ENCODE measurements around the gene TMC1. TPM values are rescaled to one million over a fixed set of nuclear protein-coding genes. Genes with fewer than 3 reads are reported as not detected.

Gene TMC1
- total and polyA plus RNA-seq, 2 of the 13 experiments (the other 11 are each of a cell fraction or from before 2014, with no cell fraction given), result 0.02 to 0.03 TPM

GRCh38 chr9:72773570-72773969 is 252.2 kb downstream of the TMC1 start:
- Histone ChIP-seq H3K4me3 (replicated peaks in 1 of 3; ENCODE audit: insufficient read depth in 1 of 3, low read depth in 2 of 3, low read length in 3 of 3) (no peak overlapping the region), H3K4me1 (ENCODE audit: insufficient read depth, low read length) (no peaks in the 10 kb centered on the region), H3K36me3 (replicated peaks in 1 of 2; ENCODE audit: control insufficient read depth in 1 of 2, insufficient read depth in 2 of 2, low read length in 2 of 2) (no peaks in the 10 kb centered on the region), H3K9me3 (ENCODE audit: low read length) (no peaks in the 10 kb centered on the region), H3K9ac (ENCODE audit: insufficient read depth, low read depth, low read length) (no peak overlapping the region), H3K79me2 (ENCODE audit: insufficient read depth, low read length) (no peaks in the 10 kb centered on the region), H3K27me3 (ENCODE audit: control insufficient read depth in 1 of 2, insufficient read depth in 2 of 2, low read length in 2 of 2) (no peaks in the 10 kb centered on the region), H2AFZ (ENCODE audit: low read length) (no peak overlapping the region), H3K4me2 (ENCODE audit: low read depth, low read length) (no peak overlapping the region), H3K27ac (ENCODE audit: extremely low read length, insufficient read depth, low read length) (no peak overlapping the region), H4K20me1 (ENCODE audit: insufficient read depth, low read length) (no peaks in the 10 kb centered on the region)
- DNase-seq (ENCODE audit: low spot score) (no peak), FAIRE-seq (no peak), ATAC-seq (no peak)
- ChIA-PET POLR2A (no interaction called here), CTCF (ENCODE audit: low intra/inter-chr PET ratio, low total read pairs) (no interaction called here)
- intact Hi-C loops (cut with micrococcal nuclease; ENCODE audit: unreplicated experiment) (no loop called here), in situ Hi-C loops (cut with HindIII; ENCODE audit: extremely low pct_ligation_motif_present, low pct_unique_long_range_greater_than_20kb) (no loop called here)
- 4% methylated on average over 2 of the region's 2 CpGs for WGBS (ENCODE audit: low lambda C conversion rate)
- no TSS peak for BruUV-seq (replicated peaks)
- TF ChIP-seq MAFF (IDR thresholded peaks at IDR 0.05; ENCODE audit: low read depth, low read length) (peak; percentile 75; the same call in 1 of the 2 replicates), MAFK (conservative IDR thresholded peaks at IDR 0.05 in 1 of 2, IDR thresholded peaks at IDR 0.05 in 1 of 2; ENCODE audit: low read length in 2 of 2) (peak; percentile 61 to 88), ZNF724P (CRISPR knock-in tag; IDR thresholded peaks at IDR 0.05; ENCODE audit: borderline replicate concordance) (no peak)

DNA sequence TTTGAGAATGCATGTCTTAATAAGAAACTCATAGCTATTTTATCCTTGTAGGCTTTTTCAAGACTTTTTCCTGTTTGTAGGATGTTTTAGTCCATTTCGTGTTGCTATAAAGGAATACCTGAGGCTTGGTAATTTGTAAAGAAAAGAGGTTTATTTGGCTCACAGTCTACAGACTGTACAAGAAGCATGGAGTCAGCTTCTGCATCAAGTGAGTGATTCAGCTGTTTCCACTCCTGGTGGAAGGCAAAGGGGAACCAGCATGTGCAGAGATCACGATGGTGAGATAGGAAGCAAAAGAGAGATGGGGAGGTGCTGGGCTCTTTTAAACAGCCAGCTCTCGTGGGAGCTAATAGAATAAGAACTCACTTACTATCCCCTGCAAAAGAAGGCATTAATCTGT is 254.2 kb downstream of the TMC1 start:
- Histone ChIP-seq H3K9ac (ENCODE audit: insufficient read depth, low read depth, low read length) (no peak overlapping the region), H3K4me1 (ENCODE audit: insufficient read depth, low read length) (no peaks in the 10 kb centered on the region), H3K27ac (ENCODE audit: extremely low read length, insufficient read depth, low read length) (no peak overlapping the region), H3K4me3 (replicated peaks in 1 of 3; ENCODE audit: insufficient read depth in 1 of 3, low read depth in 2 of 3, low read length in 3 of 3) (no peak overlapping the region), H2AFZ (ENCODE audit: low read length) (no peak overlapping the region), H3K9me3 (ENCODE audit: low read length) (no peaks in the 10 kb centered on the region), H4K20me1 (ENCODE audit: insufficient read depth, low read length) (no peaks in the 10 kb centered on the region), H3K4me2 (ENCODE audit: low read depth, low read length) (no peak overlapping the region), H3K27me3 (ENCODE audit: control insufficient read depth in 1 of 2, insufficient read depth in 2 of 2, low read length in 2 of 2) (no peaks in the 10 kb centered on the region), H3K79me2 (ENCODE audit: insufficient read depth, low read length) (no peaks in the 10 kb centered on the region), H3K36me3 (replicated peaks in 1 of 2; ENCODE audit: control insufficient read depth in 1 of 2, insufficient read depth in 2 of 2, low read length in 2 of 2) (no peaks in the 10 kb centered on the region)
- ChIA-PET CTCF (ENCODE audit: low intra/inter-chr PET ratio, low total read pairs) (no interaction called here), POLR2A (no interaction called here)
- intact Hi-C loops (cut with micrococcal nuclease; ENCODE audit: unreplicated experiment), result no loop called here
- 0% methylated on average over 3 of the region's 3 CpGs for WGBS (ENCODE audit: low lambda C conversion rate)
- FAIRE-seq (no peak), ATAC-seq (no peak), DNase-seq (ENCODE audit: low spot score) (no peak)
- in situ Hi-C loops (cut with HindIII; ENCODE audit: extremely low pct_ligation_motif_present, low pct_unique_long_range_greater_than_20kb), result no loop called here
- BruUV-seq (replicated peaks), result no TSS peak
- no peak for TF ChIP-seq BHLHE40 (IDR thresholded peaks at IDR 0.05; ENCODE audit: low read length)
- no peak for TF ChIP-seq ZNF883 (CRISPR knock-in tag; IDR thresholded peaks at IDR 0.05; ENCODE audit: not compliant biosample characterization)
- TF ChIP-seq SUZ12 (IDR thresholded peaks at IDR 0.05; ENCODE audit: low read depth, low read length), result no peak
- no peak for TF ChIP-seq ZNF570 (CRISPR knock-in tag; IDR thresholded peaks at IDR 0.05; ENCODE audit: borderline replicate concordance)
- TF ChIP-seq ZZZ3 (CRISPR knock-in tag; IDR thresholded peaks at IDR 0.05; ENCODE audit: borderline replicate concordance), result no peak
- TF ChIP-seq ZNF75D (CRISPR knock-in tag; IDR thresholded peaks at IDR 0.05; ENCODE audit: borderline replicate concordance), result no peak
- no peak for TF ChIP-seq ARNTL (CRISPR knock-in tag; IDR thresholded peaks at IDR 0.05)
- TF ChIP-seq, protein P1, sequence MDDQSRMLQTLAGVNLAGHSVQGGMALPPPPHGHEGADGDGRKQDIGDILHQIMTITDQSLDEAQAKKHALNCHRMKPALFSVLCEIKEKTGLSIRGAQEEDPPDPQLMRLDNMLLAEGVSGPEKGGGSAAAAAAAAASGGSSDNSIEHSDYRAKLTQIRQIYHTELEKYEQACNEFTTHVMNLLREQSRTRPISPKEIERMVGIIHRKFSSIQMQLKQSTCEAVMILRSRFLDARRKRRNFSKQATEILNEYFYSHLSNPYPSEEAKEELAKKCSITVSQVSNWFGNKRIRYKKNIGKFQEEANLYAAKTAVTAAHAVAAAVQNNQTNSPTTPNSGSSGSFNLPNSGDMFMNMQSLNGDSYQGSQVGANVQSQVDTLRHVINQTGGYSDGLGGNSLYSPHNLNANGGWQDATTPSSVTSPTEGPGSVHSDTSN (CRISPR knock-in tag; IDR thresholded peaks at IDR 0.05; ENCODE audit: borderline replicate concordance), result no peak
- no peak for TF ChIP-seq ZNF598 (CRISPR knock-in tag; IDR thresholded peaks at IDR 0.05; ENCODE audit: borderline replicate concordance)
- no peak for TF ChIP-seq PITX1 (CRISPR knock-in tag; IDR thresholded peaks at IDR 0.05)
- TF ChIP-seq ZNF451 (CRISPR knock-in tag; IDR thresholded peaks at IDR 0.05), result no peak
- no peak for TF ChIP-seq IKZF1 (IDR thresholded peaks at IDR 0.05)
- no peak for TF ChIP-seq SOX13 (IDR thresholded peaks at IDR 0.05)
- TF ChIP-seq SOX13 (CRISPR knock-in tag; conservative IDR thresholded peaks at IDR 0.05 in 1 of 2, IDR thresholded peaks at IDR 0.05 in 1 of 2), result no peak
- TF ChIP-seq ZNF224 (CRISPR knock-in tag; IDR thresholded peaks at IDR 0.05), result no peak
- TF ChIP-seq CEBPB (IDR thresholded peaks at IDR 0.05; ENCODE audit: borderline replicate concordance, low read depth, low read length), result no peak

All from HepG2 (cell line).